GM19240 (cell line): Measurements from ENCODE around the gene GPR149.
"Not testable (repeated sequence)": the region's sequence is repeated elsewhere in the genome, so short reads cannot be mapped to it uniquely, and the experiment has no call there.

Source experiments
- DNase-seq: peaks from one replicate; pipeline ENCODE4 v3.0.0; 2011; ENCODE audit warnings: low spot score; ENCODE audit not compliant: insufficient read length

Gene GPR149, protein sequence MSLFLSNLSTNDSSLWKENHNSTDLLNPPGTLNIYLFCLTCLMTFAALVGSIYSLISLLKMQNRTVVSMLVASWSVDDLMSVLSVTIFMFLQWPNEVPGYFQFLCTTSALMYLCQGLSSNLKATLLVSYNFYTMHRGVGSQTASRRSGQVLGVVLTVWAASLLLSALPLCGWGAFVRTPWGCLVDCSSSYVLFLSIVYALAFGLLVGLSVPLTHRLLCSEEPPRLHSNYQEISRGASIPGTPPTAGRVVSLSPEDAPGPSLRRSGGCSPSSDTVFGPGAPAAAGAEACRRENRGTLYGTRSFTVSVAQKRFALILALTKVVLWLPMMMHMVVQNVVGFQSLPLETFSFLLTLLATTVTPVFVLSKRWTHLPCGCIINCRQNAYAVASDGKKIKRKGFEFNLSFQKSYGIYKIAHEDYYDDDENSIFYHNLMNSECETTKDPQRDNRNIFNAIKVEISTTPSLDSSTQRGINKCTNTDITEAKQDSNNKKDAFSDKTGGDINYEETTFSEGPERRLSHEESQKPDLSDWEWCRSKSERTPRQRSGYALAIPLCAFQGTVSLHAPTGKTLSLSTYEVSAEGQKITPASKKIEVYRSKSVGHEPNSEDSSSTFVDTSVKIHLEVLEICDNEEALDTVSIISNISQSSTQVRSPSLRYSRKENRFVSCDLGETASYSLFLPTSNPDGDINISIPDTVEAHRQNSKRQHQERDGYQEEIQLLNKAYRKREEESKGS

DNA sequence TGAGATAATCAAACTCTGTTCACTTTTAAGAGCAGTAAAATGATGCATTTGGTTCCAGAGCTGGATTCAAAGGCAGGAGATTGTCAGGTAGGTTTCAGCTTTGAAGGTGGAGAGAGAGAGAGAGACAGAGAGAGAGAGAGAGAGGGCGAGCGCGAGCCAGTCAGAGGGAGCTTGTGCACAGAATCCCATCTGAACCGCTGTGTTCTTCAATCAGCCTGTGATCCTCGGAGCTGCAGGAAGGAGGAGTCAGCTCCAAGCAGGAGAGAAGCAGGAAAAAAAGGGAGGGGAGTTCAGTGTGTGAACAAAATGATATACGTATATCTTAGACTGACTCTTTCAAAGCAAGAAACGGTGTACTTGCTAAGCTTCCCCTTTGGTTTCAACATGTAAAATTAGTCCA is at the start of gene GPR149:
GPR149 (minus strand) TSS at position 177 of the 400 bp plus-strand sequence. CDS start 575 bp downstream, outside the sequence.
- DNase-seq: no peak

GRCh38 chr3:154473769-154474168 is 43.8 kb upstream of the GPR149 start:
- DNase-seq: no peak

DNA sequence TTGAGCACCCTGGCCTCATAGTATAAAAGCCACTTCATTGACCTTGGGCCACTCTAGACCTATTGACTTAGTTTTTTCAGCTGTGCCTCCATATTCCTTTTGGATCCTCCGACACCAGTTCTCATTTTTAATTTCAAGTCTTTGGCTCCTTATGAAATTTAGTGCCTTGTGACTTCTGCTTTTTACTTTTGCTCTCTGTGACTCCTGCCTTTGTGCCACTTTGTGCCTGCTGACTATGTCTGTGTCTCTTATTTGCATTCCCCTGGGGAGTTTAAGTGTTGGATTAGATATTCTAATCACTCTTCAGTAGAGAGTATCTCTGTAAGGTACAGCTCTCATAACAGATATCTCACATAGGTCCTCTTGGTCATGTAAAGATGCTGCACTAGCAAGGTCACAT is 39.6 kb upstream of the GPR149 start:
- no peak for DNase-seq

DNA sequence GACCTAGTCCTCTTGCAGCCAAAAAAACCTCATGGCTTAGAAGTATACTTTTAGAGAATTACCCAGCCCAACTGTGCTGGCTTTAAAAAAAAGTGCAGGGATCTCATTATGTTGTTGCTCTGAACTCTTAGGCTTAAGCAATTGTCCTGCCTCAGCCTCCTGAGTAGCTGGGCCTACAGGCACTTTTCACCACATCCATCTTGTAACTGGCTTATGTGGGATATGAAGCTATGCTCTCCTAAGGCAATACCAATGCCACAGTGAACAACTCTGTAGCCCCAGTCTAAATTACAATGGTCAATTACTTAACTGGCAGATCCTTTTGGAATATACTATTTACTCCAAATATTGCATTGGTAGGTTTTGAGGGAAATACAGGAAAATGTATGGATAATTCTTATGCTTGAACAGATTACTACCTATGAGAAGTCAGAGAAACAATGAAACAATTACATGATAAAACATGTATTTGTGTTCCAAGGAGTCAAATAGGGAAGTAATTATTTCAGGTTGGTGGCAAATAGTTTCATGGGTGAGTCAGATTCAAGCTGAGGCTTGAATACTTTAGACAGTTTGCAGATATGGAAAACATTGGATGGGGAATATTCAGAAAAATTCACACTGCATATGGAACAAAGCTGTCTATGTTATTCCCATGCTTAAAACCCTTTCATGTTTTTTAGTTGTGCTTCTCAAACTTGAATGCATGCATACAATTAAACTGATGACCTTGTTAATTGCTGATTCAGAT is 34.6 kb upstream of the GPR149 start:
- no peak for DNase-seq

GRCh38 chr3:154458560-154458959 is 28.6 kb upstream of the GPR149 start:
- no peak for DNase-seq

DNA sequence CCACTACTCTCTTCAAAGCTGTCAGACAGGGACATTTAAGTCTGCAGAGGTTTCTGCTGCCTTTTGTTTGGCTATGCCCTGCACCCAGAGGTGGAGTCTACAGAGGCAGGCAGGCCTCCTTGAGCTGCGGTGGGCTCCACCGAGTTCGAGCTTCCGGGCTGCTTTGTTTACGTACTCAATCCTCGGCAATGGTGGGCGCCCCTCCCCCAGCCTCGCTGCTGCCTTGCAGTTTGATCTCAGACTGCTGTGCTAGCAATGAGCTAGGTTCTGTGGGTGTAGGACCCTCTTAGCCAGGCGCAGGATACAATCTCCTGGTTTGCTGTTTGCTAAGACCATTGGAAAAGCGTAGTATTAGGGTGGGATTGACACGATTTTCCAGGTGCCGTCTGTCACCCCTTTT is 9.1 kb upstream of the GPR149 start:
- DNase-seq: not testable (repeated sequence)

- DNase-seq: no peak
Observed at GRCh38 chr3:154431043-154431442, 1.1 kb upstream of the GPR149 start.

DNA sequence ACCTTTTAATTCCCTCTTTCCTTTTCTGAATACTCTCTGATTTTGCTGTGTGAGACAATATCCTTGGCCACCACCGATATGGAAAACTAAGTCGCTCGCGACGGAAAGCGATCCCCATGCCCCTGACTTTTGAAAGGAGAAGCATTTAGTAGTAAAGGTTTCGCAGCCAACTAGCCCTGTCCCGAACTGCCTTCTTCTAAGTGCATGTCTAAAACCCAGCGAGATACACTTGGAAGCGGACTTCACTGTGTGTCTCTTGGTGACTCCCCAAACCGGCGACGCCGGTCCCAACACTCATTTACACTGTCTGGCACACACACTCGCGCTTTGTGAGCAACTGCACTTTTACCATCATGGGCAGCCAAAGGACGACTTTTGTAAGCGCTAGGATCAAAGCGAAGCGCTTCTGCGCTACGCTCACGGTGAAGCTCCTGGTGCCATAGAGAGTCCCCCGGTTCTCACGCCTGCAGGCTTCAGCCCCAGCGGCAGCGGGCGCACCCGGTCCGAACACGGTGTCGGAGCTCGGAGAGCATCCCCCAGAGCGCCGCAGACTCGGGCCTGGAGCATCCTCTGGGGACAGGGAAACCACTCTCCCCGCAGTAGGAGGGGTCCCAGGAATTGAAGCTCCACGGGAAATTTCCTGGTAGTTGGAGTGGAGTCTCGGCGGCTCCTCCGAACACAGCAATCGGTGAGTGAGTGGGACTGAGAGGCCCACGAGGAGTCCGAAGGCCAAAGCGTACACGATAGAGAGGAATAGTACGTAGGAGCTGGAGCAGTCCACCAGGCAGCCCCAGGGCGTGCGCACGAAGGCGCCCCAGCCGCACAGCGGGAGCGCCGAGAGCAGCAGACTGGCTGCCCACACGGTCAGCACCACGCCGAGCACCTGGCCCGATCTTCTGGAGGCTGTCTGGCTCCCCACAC is 1.4 kb downstream of the GPR149 start:
- no peak for DNase-seq

GRCh38 chr3:154427685-154428285 is 2.2 kb downstream of the GPR149 start:
- DNase-seq: no peak

- no peak for DNase-seq
Observed at GRCh38 chr3:154422694-154423093, 7.3 kb downstream of the GPR149 start.

GRCh38 chr3:154421083-154421482 is 8.9 kb downstream of the GPR149 start:
- no peak for DNase-seq

- DNase-seq: no peak
Observed at GRCh38 chr3:154398084-154398967, 31.7 kb downstream of the GPR149 start.

DNA sequence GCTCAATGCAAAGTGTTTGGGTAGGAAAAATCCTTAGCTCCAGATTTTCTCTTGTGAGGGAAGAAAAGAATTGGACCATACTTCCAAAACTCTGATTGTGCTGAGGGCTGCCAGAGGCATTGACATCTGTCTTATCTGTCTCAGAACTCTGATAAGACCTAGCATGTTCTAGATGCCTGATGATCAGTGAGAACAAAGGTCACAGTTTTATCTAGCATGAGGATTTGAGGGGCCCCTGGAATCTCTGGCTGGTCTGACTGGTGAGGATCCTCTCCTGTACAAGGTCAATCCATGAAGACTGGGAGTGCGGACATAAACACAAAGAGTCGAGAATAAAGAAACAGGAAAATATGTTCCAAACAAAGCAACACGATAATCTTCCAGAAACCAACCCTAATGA is 40.1 kb downstream of the GPR149 start:
- no peak for DNase-seq

- no peak for DNase-seq
Observed at GRCh38 chr3:154384479-154384878, 45.5 kb downstream of the GPR149 start.

DNA sequence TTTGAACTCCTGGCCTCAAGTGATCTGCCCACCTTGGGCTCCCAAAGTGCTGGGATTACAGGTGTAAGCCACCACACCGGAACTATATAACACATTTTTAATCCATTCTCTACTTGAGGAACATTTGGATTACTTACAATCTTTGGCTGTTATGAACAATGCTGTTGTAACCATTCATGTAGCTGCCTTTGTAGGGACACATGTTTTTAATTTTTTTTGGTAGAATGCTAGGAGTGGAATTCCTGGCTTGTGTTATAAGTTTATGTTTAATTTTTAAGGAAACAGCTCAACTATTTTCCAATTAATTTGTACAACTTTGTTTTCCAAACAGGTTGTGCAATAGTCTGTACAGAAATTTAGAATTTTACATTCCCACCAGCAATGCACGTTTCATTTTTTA is 51.7 kb downstream of the GPR149 start:
- DNase-seq: no peak

- no peak for DNase-seq
Observed at GRCh38 chr3:154367221-154367620, 62.8 kb downstream of the GPR149 start.

DNA sequence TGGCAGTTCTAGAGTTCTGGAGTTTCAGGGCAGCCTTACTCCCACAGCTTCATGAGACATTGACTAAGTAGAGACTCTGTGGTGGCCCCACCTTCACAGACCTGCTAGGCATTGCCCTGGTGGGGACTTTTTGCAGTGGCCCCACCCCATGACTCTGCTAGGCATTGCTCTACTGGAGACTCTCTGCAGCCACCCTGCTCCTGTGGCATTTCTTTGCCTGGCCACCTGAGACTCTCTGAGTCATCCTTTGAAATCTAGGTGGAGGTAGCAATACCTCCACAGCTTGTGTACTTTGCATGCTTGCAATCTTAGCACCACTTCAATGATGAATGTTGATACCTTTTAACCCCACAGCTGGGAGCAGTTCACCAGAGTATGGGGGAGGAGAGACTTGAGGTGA is 65.1 kb downstream of the GPR149 start:
- no peak for DNase-seq

- no peak for DNase-seq
Observed at GRCh38 chr3:154361099-154361498, 68.9 kb downstream of the GPR149 start.

DNA sequence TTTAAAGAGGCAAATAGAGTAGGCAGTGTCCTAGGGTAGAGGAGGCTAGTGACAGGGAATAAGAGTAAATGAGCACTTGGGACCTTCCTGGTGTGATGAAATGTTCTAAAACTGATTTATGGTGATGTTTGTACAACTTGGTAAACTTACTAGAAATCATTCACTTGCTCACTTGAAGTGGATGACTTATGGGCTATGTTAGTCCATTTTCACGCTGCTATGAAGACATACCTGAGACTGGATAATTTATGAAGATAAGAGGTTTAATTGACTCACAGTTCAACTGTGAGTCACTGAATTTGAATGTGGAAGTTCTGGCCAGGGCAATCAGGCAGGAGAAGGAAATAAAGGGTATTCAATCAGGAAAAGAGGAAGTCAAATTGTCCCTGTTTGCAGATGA is 74.0 kb downstream of the GPR149 start:
- DNase-seq: no peak

DNA sequence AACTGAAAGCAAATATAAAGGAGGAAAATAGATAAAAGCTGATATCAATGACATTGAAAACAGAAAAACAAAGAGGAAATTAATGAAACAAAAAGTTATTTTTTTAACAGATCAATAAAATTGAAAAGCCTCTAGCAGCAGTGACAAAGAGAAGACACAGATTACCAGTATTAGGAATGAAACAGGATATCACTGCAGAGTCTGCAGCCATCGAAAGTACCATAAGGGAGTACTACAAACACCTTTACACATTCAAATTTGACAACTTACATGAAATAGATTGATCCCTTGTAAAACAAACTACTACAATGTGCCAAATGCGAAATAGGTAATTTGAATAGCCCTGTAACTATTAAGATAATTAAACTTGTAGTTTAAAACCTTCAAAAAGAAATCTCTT is 80.8 kb downstream of the GPR149 start:
- DNase-seq: no peak
